Lower leg skin (tissue), 3 donors: ENCODE data around the gene ZDHHC14.

Experiments
- CTCF ChIP-seq, 3 donors: fragments of 450-650 bp; IDR thresholded peaks; one replicate each; pipeline ENCODE4 v1.5.1; 2016; ENCODE audit warnings: antibody characterized with exemption in 3 of 3, mild to moderate bottlenecking in 3 of 3, moderate library complexity in 2 of 3
- POLR2A ChIP-seq, 2 donors: fragments of 450-650 bp; IDR thresholded peaks; one replicate each; pipeline ENCODE4 v1.6.1; 2016 to 2017; ENCODE audit warnings: antibody characterized with exemption in 2 of 2, mild to moderate bottlenecking in 1 of 2, moderate library complexity in 1 of 2

GRCh38 chr6:157593596-157593995 is 212.6 kb downstream of the ZDHHC14 start:
- TF ChIP-seq CTCF (IDR thresholded peaks at IDR 0.05) (no peak), POLR2A (IDR thresholded peaks at IDR 0.05) (no peak)
